HG02798 (cell line): ENCODE data around the gene GABRB3.

Experiments
- ATAC-seq: cut with Tn5 transposase; IDR thresholded peaks from one replicate; pipeline ENCODE4 v1.9.1; 2021; ENCODE audit warnings: mild to moderate bottlenecking; ENCODE audit not compliant: unreplicated experiment, poor library complexity

Gene GABRB3

GRCh38 chr15:26686547-26687187 is 86.2 kb downstream of the GABRB3 start:
- no peak for ATAC-seq

DNA sequence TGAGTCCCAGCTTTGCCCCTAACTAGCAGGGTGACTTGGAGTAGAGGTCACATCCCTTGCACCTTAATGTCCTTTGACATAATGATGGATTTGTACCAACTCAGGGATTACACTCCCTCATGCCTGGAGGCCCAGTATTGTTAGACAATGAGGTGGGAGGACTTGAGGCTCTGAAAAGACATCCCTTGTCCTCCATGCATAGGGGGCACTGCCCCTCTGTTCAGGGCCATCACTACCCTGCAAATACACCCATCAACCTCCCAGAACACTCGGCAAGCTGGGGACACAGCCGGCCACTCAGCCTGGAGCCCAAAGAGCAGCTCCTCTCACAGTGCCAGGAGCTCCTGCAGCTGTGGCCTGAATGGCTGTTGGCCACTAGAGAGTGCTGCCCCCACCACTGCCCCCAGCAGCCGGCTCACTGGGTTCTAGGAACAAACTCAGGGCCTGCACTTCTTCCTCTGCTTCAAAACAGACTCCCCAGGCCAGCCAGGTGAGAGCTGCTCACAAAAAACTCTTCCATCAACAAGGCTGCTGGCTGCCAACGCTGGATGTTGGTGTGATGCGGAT is 90.2 kb downstream of the GABRB3 start:
- no peak for ATAC-seq

DNA sequence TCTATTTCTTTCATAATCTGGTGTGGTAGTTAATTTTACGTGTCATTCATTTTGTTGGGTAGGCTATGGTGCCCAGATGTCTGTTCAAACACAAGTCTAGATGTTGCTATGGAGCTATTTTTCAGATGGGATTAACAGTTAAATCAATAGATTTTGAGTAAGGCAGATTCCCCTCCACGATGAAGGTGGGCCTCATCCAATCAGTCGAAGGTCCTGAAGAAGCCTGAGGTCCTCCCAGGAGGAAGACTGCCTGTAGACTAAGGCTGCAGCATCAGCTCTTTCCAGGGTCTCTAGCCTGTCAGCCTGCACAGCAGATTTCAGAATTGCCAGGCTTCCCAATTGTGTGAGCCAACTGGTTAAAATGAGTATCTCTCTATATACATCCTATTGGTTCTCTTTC is 92.9 kb downstream of the GABRB3 start:
- ATAC-seq = no peak

GRCh38 chr15:26676115-26676514 is 96.8 kb downstream of the GABRB3 start:
- no peak for ATAC-seq

DNA sequence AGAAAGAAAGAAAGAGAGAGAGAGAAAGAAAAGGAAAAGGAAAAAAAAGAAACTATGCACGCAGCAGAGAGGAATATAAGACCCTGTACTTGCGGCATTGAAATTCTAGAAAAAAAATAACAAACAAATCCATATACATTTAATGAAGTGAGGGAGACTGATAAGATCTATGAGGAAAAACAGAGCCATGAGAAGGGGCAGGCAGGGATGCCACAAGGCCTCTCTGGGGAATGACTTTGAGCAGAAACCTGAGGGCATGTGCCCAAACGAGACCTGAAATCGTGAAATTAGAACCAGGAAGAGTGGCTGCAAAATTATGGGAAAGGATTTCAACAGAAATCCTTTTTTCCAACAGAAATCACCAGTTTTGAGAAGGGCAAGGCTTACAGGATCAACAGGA is 98.4 kb downstream of the GABRB3 start:
- ATAC-seq = no peak

- no peak for ATAC-seq
These were observed 99.4 kb downstream of the GABRB3 start for GRCh38 chr15:26673445-26673844.

DNA sequence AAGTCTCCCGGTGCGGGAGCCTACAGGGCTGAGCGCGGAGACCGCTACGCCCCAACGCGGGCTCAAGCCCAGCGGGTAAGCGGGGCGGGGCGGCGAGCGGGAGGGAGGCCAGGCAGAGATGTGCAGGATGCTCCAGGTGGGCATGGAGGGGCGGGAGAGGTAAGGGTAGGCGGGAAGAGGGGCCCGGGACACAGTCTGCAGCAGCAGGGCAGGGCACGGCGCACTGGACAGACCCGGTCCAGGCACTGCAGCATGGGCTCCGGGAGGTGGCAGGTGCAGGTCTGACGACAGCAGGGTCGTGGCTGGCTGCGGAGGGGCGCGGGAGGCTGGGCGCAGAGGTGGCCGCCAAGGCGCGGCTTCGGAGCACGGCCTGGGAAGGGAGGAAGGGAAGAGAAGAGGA is 102.8 kb downstream of the GABRB3 start:
- no peak for ATAC-seq

DNA sequence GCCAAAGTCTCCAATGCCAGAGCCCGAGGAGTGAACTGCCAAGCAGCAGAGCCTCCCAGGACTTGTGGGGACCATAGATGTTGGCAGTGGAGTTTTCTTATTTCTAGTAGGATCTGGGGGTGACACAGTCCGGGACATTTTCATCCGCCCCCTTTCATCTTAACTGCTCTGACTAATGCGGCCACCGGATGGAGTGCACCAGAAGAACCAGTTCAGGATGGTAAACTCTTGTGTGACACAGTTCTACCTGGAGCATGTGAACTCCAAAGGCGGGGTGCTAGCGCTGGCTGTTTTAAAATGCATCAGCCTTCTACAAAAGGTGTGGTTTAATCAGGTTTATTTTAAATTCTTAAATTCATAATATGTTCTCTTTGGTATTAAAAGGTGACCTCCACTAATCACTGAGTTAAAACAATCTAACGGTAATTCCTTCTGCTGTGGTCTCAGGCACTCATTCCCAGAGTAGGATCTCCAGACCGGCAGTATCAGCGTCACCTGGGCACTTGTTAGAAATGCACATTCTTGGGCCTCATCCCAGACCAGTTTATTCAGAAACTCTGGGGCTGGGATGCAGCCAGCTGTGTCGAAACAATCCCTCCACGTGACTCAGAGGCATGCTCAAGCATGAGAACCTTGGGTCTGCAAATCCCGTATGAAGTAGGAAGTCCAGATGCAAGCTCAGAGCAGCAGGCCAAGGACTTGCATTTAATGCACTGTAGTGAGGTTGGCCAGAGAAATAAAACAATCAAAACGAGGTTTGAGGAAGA is 105.5 kb downstream of the GABRB3 start:
- no peak for ATAC-seq

DNA sequence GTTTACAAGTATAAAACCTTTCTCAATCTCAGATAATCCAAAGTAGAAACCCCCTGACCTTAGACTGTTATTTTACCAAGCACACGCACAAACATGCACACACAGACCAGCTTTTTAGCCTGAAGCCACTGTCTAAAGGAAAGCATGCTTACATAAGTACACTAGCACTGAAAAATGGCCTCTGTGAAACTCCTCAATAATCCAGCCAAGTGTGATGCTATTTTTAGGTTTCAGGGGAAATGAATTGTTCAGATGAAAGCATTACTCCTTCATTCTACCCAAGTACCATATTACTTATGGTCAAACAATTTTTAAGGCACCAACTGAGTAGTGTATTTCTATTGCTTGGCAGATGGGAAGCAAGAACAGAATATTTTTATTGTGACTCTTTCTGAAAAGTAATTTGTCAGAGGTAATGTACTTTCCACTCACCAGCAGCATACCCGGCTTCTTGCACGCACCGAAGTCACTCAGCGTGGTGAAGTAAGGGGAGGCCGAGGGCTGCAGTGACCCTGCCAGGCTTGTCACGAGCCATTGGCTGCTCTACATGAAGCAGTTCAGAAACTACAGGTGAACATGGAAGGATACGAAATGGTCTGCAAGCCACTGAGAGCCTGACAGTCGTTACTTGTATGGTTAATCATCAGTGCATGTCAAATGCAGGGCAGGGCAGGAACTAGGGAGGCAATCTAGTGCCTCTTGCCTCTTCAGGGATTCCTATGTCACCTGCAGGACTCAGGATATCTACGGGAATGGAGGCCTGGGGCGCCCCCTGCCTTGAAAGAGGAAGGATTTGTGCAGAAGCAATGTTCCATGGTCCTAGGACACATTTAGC is 106.7 kb downstream of the GABRB3 start:
- ATAC-seq = no peak

GRCh38 chr15:26662283-26662682 is 110.6 kb downstream of the GABRB3 start:
- no peak for ATAC-seq

- no peak for ATAC-seq
These were observed 111.1 kb downstream of the GABRB3 start for GRCh38 chr15:26661748-26662147.

DNA sequence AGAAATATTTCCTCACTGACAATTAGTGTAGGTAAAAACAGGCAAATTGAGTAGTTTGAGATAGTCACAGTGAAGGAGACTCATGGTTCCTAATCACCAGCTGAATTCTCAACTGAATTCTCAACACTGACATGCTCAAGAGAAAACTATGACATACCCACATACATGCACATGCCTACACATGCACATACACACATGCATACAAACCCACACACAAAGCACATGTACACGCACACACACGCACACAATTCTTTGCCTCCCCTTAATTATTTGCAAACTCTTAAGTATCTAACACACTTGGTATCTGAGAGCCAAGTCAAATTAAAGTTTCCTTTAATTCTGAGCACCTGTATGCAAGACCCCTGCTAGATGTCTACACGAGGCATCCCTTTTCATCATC is 111.8 kb downstream of the GABRB3 start:
- no peak for ATAC-seq

DNA sequence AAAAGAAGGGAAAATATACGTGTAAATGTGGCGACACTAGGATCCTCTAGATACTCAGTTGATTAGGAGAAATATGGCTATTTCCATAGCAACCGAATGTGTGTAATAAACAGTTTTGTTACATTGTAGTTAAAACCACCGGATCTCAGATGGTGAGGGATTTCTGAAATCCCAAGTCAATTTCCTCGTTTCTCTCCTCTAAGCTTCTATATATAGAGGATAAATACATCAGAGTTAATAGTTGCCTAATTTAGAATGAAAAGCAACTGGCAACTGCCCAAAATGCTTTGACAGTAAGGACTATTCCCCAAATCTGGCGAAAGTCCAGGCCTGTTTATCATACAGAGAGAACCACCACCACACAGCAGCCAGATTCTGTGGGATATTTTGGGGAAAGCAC is 112.6 kb downstream of the GABRB3 start:
- no peak for ATAC-seq

GRCh38 chr15:26658290-26658689 is 114.6 kb downstream of the GABRB3 start:
- no peak for ATAC-seq

- no peak for ATAC-seq
These were observed 116.8 kb downstream of the GABRB3 start for GRCh38 chr15:26656080-26656479.

GRCh38 chr15:26651909-26652308 is 121.0 kb downstream of the GABRB3 start:
- no peak for ATAC-seq

DNA sequence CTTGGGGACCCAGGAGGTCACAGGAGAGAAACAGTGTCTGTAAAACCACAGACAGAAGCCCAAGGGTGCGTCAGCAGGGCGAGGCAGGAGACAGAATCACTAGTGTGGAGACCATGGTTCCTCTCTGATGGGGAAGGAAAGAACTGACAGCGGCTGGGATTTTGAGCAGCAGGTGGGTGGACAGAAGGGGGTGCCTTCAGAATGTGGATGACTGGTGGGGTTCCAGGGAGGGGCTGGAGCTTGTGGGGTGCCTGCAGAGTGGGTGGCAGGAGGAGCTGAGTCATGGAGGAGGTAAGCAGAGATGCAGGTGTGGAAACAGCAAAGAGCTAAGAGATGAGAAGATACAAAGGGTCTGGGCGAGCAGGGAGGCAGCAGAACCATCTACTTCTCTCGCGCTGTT is 124.2 kb downstream of the GABRB3 start:
- ATAC-seq = no peak

GRCh38 chr15:26644948-26645347 is 127.9 kb downstream of the GABRB3 start:
- no peak for ATAC-seq

- no peak for ATAC-seq
These were observed 131.7 kb downstream of the GABRB3 start for GRCh38 chr15:26641144-26641543.

GRCh38 chr15:26640601-26641000 is 132.3 kb downstream of the GABRB3 start:
- no peak for ATAC-seq

DNA sequence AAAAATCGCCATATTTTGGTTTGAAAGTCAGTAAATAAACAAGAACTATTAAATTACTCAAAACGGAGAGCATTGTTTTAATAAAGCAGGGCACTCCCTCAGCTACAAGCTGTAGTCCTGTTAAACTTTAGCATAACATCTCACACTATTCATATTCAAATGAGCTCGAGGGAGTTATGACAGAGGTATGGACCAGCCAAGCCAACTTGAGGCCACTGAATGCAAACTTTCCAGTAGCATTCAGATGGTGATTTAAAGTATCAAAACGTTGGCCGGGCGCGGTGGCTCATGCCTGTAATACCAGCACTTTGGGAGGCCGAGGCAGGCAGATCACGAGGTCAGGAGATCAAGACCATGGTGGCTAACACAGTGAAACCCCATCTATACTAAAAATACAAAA is 132.9 kb downstream of the GABRB3 start:
- no peak for ATAC-seq
